Erythroblast (primary cell): ENCODE results near the gene RHEX.
"Not testable (repeated sequence)": the region's sequence is repeated elsewhere in the genome, so short reads cannot be mapped to it uniquely, and the experiment has no call there.

Experiments used
- DNase-seq, 2 experiments: peaks; one replicate each; lab custom pipeline; 2025; lab: John Stamatoyannopoulos, UW
- GATA1 ChIP-seq: IDR thresholded peaks from 2 replicates; pipeline ENCODE4 v1.6.1; 2011; ENCODE audit warnings: low read depth, mild to moderate bottlenecking, control low read depth, low read length, moderate library complexity
- POLR2A ChIP-seq: IDR thresholded peaks from 2 replicates; pipeline ENCODE4 v1.6.1; 2011; ENCODE audit warnings: mild to moderate bottlenecking, low read length

Gene RHEX, protein sequence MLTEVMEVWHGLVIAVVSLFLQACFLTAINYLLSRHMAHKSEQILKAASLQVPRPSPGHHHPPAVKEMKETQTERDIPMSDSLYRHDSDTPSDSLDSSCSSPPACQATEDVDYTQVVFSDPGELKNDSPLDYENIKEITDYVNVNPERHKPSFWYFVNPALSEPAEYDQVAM

DNA sequence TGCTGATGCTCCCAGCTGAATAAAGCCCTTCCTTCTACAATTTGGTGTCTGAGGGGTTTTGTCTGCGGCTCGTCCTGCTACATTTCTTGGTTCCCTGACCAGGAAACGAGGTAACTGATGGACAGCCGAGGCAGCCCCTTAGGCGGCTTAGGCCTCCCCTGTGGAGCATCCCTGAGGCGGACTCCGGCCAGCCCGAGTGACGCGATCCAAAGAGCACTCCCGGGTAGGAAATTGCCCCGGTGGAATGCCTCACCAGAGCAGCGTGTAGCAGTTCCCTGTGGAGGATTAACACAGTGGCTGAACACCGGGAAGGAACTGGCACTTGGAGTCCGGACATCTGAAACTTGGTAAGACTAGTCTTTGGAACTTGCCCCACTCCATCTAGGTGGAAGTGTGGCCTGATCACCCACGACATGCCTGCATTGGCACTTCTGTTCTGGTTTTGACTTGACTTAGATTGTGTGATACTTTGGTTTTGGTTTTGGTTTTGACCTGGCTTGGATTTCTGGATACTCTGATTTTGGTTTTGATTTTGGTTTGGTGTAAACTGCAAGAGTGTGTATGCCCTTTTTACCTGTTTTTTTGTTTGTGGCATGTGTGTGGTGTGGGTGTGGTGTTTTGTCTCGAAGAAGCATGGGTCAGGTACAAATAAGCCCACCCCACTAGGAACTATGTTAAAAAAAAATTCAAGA, at the start of gene RHEX:
TSS of gene RHEX (plus strand) at position 255 of the 692 bp plus-strand sequence. CDS start 44,656 bp downstream, outside the sequence.
- not testable (repeated sequence) for DNase-seq

DNA sequence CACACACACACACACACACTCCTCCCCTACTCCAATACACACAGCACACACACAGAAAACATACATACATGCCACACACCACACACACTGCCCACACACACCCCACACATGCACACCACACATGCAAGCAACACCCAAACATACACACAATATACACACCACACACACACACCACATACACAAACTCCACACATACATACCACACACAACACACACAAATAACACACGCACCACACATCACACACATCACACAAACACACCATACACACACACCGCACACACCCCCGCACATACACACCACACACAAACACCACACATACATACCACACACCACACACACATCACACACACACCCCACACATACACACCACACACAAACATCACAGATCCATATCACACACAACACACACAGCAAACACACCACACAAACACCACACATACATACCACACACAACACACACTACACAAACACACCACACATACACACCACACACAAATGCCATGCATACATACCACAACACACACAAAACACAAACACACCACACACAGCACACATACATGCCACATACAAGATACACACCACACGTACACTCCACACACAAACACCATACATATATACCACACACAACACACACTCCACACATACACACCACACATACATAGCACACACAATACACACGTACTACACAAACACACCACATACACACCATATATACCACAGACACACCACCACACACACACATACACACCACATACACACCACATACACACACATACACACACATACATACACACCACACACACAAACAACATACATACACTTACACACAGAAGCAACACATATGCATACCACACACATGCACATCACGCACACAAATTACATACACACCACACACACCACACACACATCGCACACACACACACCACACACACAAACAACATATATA, 48.8 kb upstream of the RHEX start:
- no peak for TF ChIP-seq GATA1
- no peak for TF ChIP-seq POLR2A
- peak in 1 of 2 experiments; percentile 48 for DNase-seq

DNA sequence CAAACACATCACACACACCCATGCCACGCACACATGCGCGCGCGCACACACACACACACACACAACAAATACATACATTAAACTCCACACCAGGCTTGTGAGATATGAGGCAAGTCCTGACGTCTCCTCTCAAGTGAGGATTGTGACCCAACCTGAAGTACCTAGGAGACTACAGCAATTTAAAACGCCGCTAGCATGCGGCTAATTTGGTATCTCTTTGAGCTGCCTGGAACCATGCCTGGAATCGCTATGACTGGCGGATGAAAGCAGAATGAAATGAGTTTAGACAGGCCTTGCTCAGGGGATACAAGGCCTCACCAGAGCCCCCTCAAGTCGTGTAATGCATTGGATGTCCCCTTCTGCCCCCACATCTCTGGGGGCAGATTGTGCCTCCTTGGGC, 48.1 kb upstream of the RHEX start:
- TF ChIP-seq POLR2A (no peak), GATA1 (no peak)
- DNase-seq: peak in 1 of 2 experiments; percentile 27

DNA sequence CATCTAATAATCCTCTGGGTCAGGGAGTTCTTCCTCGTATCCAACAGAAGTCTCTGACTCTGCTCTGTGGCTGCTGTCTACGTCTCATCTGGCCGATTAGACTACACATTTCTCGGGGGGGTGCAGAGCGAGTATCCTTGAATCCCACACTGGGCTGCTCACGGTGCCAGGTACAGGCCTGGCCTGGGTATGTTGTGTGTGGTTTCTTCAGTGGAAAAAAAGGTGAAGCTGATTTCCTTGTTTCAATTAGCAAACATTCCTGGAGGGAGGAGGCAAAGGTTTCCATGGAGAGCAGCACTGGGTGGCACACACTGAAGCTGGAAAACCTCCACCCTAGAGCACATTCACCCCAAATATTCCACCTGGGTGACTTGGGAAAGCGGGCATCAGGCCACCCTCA, 47.7 kb upstream of the RHEX start:
- TF ChIP-seq GATA1 (no peak), POLR2A (no peak)
- no peak for DNase-seq

DNA sequence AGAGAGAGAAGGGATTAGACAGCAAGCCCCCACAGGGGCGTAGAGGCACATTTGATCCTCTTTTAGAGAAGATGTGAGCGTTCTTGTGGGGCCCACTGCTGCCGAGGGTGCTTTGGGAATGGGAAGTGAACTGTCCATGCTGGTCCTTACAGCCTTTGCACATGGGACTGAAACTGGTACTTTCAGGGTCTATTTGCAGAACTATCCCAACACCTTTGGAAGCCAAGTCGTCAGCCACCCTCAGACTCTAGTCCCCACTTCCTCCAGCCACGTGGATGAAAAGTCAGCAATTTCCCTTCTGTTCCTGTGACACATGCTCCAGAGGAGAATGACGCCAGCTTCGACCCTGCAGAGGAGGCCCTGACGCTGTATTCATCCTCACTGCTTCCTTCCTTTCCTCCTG, 47.2 kb upstream of the RHEX start:
- no peak for DNase-seq
- no peak for TF ChIP-seq POLR2A
- TF ChIP-seq GATA1: no peak

DNA sequence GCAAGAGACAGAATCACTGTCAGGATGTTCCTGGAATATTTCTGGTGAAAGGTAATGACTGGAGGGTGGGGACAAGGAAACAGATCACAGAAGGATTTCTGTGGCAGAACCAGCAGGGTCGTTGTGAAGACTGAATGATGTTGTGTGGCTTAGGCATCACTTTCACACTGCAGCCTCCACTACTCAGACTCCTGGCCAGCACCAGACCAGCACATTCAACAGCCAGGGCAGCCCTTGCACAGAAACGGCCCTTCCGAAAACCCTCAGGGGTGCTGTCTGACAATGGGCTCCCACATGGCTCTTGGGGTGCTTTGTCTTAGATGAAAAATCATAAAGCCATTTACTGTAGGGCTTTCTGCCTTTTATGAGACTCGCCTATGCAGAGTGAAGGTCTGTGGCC, 46.0 kb upstream of the RHEX start:
- TF ChIP-seq POLR2A (no peak), GATA1 (no peak)
- no peak for DNase-seq

DNA sequence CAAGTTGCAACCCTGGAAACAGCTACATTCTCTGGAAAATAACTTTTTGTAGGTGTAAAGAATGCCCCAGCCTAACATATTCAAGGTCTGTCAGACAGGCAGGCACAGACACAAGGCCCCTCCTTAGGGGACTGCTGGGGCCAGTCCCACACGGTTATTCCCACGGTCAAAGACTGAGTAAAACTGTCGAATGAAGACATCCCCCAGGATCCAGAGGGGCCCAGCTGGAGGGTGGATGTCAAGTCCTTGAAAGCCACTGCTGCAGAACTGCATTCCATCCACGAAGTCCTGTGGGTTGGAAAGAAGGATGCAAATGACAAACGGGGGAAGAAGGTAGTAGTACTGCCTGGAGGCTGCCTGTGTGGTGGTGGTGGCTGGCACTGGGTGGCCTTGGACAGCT, 42.9 kb upstream of the RHEX start:
- DNase-seq: no peak
- TF ChIP-seq GATA1: no peak
- no peak for TF ChIP-seq POLR2A

DNA sequence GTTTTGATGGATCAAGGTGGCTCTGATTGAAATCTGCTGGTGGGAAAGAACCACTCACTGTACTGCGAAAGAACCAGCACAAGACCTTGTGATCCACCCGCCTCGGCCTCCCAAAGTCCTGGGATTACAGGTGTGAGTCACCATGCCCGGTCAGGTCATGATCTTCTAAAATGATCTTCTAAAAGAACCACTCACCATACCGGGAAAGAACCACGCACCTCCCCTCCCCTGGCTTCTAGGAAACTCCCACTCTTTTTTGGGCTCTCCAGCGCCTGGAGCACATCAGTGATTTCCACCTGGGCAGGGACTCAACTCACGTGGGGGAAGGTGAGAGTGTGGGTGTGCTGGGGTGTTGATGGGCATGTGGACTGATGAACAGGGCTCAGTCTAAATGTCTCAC, 41.9 kb upstream of the RHEX start:
- TF ChIP-seq GATA1 (no peak), POLR2A (no peak)
- no peak for DNase-seq

DNA sequence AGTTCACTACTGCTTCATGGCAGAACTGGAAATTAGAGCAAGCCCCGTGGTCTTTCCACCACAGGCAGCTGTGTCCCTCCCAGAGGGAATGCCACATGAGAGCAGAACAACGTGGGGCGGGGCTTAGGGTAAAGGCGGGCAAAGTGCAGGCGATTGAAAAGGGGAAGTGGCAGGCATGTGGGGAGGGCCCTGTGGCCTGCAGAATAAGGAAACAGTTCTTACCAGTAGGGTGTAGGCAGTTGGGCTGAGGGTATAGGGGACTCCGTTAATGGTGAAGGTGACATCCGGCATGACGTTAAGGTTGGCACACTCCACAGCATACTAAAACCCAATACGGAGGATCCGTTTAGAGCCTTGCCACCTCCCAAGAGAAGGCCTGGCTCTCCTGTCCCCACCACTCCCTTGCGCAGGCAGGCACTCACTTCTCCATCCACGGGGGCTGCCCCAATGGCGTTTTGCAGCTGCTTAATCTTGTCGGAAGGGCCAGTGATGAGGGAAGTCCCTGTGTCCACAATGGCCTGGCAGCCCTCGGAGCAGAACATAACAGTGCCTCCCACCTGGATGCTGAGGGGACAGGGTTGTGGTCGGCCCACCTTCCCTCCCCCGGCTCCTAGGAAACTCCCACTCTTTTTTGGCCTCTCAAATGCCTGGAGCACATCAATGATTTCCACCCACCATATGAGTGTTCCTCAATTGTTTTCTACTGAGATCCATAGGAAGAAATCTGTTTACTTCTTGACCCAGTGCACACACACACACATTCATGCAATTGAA, 40.7 kb upstream of the RHEX start:
- TF ChIP-seq GATA1 (no peak), POLR2A (no peak)
- peak; percentile 42 to 60 for DNase-seq

DNA sequence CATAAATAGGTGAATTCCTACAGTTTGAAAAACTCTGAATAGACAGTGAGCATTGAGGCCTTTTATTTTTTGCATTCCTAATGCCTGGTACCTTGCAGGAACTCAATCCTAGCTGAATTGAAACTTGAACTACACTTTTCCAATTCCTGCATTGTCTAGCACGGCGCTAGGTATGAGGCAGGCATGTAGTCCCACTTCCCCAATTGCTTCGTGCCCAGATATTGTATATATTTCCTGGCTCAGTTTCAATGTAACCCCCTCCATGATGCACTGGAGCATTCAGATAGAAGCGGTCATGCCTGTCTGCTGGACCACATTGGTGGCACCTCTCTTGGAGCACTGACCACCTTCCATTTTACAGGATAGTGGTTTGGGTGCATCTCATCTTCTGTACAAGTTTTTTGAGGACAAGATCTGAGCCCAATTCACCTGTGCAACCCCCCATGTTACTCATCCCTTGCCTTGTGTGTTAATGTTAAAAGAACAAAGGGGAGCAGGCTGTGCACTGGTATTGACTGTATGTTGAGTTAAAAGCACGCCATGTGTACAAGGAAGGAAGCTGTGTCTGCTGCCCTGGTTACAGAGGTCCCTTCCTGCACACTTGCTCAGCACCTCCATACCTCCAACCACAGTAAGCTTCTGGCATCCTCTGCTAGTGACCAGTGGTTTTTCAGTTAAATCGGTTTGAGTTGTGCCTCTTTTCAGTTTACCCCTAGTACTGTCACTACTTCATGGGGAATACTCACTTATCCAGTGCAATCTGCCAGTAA, 39.8 kb upstream of the RHEX start:
- no peak for DNase-seq
- TF ChIP-seq GATA1: no peak
- TF ChIP-seq POLR2A: no peak

DNA sequence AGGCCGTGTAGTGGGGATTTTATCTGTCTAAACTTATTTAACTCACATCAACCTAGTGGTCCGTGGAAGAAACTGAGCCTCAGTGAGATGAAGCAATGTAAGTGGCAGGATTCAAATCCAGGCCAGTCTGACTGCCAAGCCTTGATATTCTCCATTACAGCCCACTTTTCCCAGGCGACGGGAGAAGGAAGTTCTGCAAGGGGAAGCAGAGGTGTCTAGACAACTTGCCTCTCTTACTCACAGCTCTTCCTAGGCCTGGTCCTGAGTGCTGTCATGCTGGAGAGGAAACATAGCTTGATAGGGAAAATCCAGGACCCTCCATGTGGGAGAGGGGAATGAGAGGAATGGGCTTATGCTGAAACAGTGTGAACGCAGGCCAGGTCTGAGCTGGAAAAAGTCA, 38.4 kb upstream of the RHEX start:
- TF ChIP-seq POLR2A: no peak
- no peak for DNase-seq

DNA sequence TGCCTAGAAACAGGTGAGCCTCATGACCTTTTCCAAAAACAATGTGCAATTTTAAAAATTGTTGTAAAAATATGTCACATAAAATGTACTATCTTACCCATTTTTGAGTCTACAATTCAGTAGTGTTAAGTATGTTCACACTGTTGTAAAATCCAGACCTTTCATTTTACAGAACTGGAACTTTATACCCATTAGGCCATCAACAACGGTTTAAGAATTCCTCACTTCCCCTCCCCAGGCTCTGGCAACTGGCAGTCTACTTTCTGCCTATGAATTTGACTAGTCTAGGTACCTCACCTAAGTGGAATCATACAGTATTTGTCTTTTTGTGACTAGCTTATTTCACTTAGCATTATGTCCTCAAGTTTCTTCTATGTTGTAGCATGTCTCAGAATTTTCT, 37.9 kb upstream of the RHEX start:
- TF ChIP-seq POLR2A (no peak), GATA1 (no peak)
- DNase-seq: no peak
